Measurements from ENCODE around the gene NRP1. TPM values are rescaled to one million over a fixed set of nuclear protein-coding genes. Genes with fewer than 3 reads are reported as not detected.

The NRP1 gene
- polyA plus RNA-seq, 1 experiment, result 218 TPM

- ChIA-PET POLR2A (interaction anchor here (1.6 kb wide), 1 partner anchor 11 kb away, joined by 5 read pairs; no protein-coding TSS in a partner anchor), CTCF (interaction anchor here (1.5 kb wide), 1 partner anchor 21 kb away, joined by 4 read pairs; no protein-coding TSS in a partner anchor)
Observed at GRCh38 chr10:33252324-33252723, 82.1 kb downstream of the NRP1 start.

GRCh38 chr10:33249659-33250345 lies 84.7 kb downstream of the NRP1 start:
- H3K4me3 ChIP-seq (ENCODE audit: low read depth, low read length), result no peak overlapping the region
- H3K27ac ChIP-seq (ENCODE audit: low read depth, low read length), result no peak overlapping the region
- CTCF ChIA-PET, result interaction anchor here (2.0 kb wide), 1 partner anchor 56 kb away, joined by 18 read pairs; no protein-coding TSS in a partner anchor
- H3K9me3 ChIP-seq (ENCODE audit: control insufficient read depth, insufficient read depth, low read length), result no peaks in the 10 kb centered on the region
- POLR2A ChIA-PET, result interaction anchor here (0.7 kb wide), 1 partner anchor 240 kb away, joined by 13 read pairs; no protein-coding TSS in a partner anchor
- no peak for DNase-seq (ENCODE audit: low read depth, low spot score)
- H3K27me3 ChIP-seq (ENCODE audit: control insufficient read depth, insufficient read depth, low read length), result no peaks in the 10 kb centered on the region
- TF ChIP-seq CTCF (IDR thresholded peaks at IDR 0.05; ENCODE audit: low read depth, low read length), result no peak

More at GRCh38 chr10:33252324-33252723, 82.1 kb downstream of the NRP1 start:
- TF ChIP-seq CTCF (IDR thresholded peaks at IDR 0.05; ENCODE audit: low read depth, low read length), result no peak
- no peak for DNase-seq (ENCODE audit: low read depth, low spot score)
- no peaks in the 10 kb centered on the region for H3K9me3 ChIP-seq (ENCODE audit: control insufficient read depth, insufficient read depth, low read length)
- no peak overlapping the region for H3K4me3 ChIP-seq (ENCODE audit: low read depth, low read length)
- H3K27ac ChIP-seq (ENCODE audit: low read depth, low read length), result peak overlapping the region; percentile 49
- no peaks in the 10 kb centered on the region for H3K27me3 ChIP-seq (ENCODE audit: control insufficient read depth, insufficient read depth, low read length)

GRCh38 chr10:33249137-33249536 lies 85.3 kb downstream of the NRP1 start:
- Histone ChIP-seq H3K27ac (ENCODE audit: low read depth, low read length) (no peak overlapping the region), H3K4me3 (ENCODE audit: low read depth, low read length) (no peak overlapping the region), H3K9me3 (ENCODE audit: control insufficient read depth, insufficient read depth, low read length) (no peaks in the 10 kb centered on the region), H3K27me3 (ENCODE audit: control insufficient read depth, insufficient read depth, low read length) (no peaks in the 10 kb centered on the region)
- ChIA-PET CTCF (interaction anchor here (2.0 kb wide), 1 partner anchor 56 kb away, joined by 18 read pairs; no protein-coding TSS in a partner anchor), POLR2A (interaction anchor here (0.7 kb wide), 1 partner anchor 239 kb away, joined by 13 read pairs; no protein-coding TSS in a partner anchor)
- no peak for TF ChIP-seq CTCF (IDR thresholded peaks at IDR 0.05; ENCODE audit: low read depth, low read length)
- no peak for DNase-seq (ENCODE audit: low read depth, low spot score)

GRCh38 chr10:33248638-33249037 lies 85.8 kb downstream of the NRP1 start:
- DNase-seq (ENCODE audit: low read depth, low spot score), result peak; percentile 74
- H3K4me3 ChIP-seq (ENCODE audit: low read depth, low read length), result no peak overlapping the region
- no peak for TF ChIP-seq CTCF (IDR thresholded peaks at IDR 0.05; ENCODE audit: low read depth, low read length)
- ChIA-PET POLR2A (interaction anchor here (0.7 kb wide), 1 partner anchor 238 kb away, joined by 13 read pairs; no protein-coding TSS in a partner anchor), CTCF (interaction anchor here (2.0 kb wide), 1 partner anchor 55 kb away, joined by 18 read pairs; no protein-coding TSS in a partner anchor)
- H3K9me3 ChIP-seq (ENCODE audit: control insufficient read depth, insufficient read depth, low read length), result no peaks in the 10 kb centered on the region
- H3K27me3 ChIP-seq (ENCODE audit: control insufficient read depth, insufficient read depth, low read length), result no peaks in the 10 kb centered on the region
- H3K27ac ChIP-seq (ENCODE audit: low read depth, low read length), result no peak overlapping the region

All from AG04450 (cell line).